ENCODE results near the gene CBR3. TPM values are rescaled to one million over a fixed set of nuclear protein-coding genes. Genes with fewer than 3 reads are reported as not detected.

Gene CBR3
- total and polyA plus RNA-seq, 2 of the 13 experiments (the other 11 are each of a cell fraction or from before 2014, with no cell fraction given): not detected

- TF ChIP-seq ZNF281 (CRISPR knock-in tag; IDR thresholded peaks at IDR 0.05; ENCODE audit: borderline replicate concordance) (no peak), PAWR (CRISPR knock-in tag; IDR thresholded peaks at IDR 0.05; ENCODE audit: borderline replicate concordance) (no peak), FOXA1 (IDR thresholded peaks at IDR 0.05) (no peak), FOXA1 (CRISPR knock-in tag; IDR thresholded peaks at IDR 0.05) (peak; percentile 91), CAMTA2 (CRISPR knock-in tag; IDR thresholded peaks at IDR 0.05; ENCODE audit: borderline replicate concordance) (no peak), ZNF205 (CRISPR knock-in tag; IDR thresholded peaks at IDR 0.05) (no peak), ARID2 (CRISPR knock-in tag; IDR thresholded peaks at IDR 0.05; ENCODE audit: borderline replicate concordance) (no peak), ATAD3A (CRISPR knock-in tag; IDR thresholded peaks at IDR 0.05) (no peak), ZNF724P (CRISPR knock-in tag; IDR thresholded peaks at IDR 0.05; ENCODE audit: borderline replicate concordance) (no peak), ZNF740 (CRISPR knock-in tag; IDR thresholded peaks at IDR 0.05) (0 out of 2 replicates have a peak, but pooled peaks have one; percentile 23), STAT5B (CRISPR knock-in tag; IDR thresholded peaks at IDR 0.05) (no peak), MAX (IDR thresholded peaks at IDR 0.05) (peak; percentile 58; the same call in 1 of the 2 replicates), IRX3 (CRISPR knock-in tag; IDR thresholded peaks at IDR 0.05; ENCODE audit: borderline replicate concordance, low read depth) (no peak), POLR2A (IDR thresholded peaks at IDR 0.05; ENCODE audit: insufficient read depth in 1 of 2, low read depth in 2 of 2, low read length in 2 of 2) (peak in 1 of 2 experiments; percentile 60; a peak in 1 of 4 replicates), ZBTB21 (CRISPR knock-in tag; IDR thresholded peaks at IDR 0.05) (no peak), SIX4 (CRISPR knock-in tag; IDR thresholded peaks at IDR 0.05) (no peak), ZNF687 (CRISPR knock-in tag; IDR thresholded peaks at IDR 0.05) (peak; percentile 54; the same call in 1 of the 2 replicates), ZNF639 (CRISPR knock-in tag; conservative IDR thresholded peaks at IDR 0.05) (no peak), ZNF709 (CRISPR knock-in tag; IDR thresholded peaks at IDR 0.05) (no peak), PAX8 (CRISPR knock-in tag; IDR thresholded peaks at IDR 0.05; ENCODE audit: borderline replicate concordance) (no peak), ZNF263 (CRISPR knock-in tag; IDR thresholded peaks at IDR 0.05) (no peak), ZMYM4 (CRISPR knock-in tag; IDR thresholded peaks at IDR 0.05) (no peak)
Observed at GRCh38 chr21:36113647-36114428, 21.0 kb upstream of the CBR3 start (continued).
